ENCODE results near the gene SLC17A6.

GRCh38 chr11:22343032-22343324 is 4.8 kb downstream of the SLC17A6 start:
- no peak for TF ChIP-seq CTCF (IDR thresholded peaks at IDR 0.05)
- TF ChIP-seq POLR2A (IDR thresholded peaks at IDR 0.05): no peak
